GM12874 (cell line): ENCODE results near the gene C19orf85.

Experiments used
- TF ChIP-seq, protein P1 (sequence below): IDR thresholded peaks from 2 replicates; pipeline ENCODE4 v1.5.1; 2011; ENCODE audit warnings: low read depth, mild to moderate bottlenecking, control low read depth, low read length, moderate library complexity; ENCODE audit not compliant: insufficient read depth

The C19orf85 gene

DNA sequence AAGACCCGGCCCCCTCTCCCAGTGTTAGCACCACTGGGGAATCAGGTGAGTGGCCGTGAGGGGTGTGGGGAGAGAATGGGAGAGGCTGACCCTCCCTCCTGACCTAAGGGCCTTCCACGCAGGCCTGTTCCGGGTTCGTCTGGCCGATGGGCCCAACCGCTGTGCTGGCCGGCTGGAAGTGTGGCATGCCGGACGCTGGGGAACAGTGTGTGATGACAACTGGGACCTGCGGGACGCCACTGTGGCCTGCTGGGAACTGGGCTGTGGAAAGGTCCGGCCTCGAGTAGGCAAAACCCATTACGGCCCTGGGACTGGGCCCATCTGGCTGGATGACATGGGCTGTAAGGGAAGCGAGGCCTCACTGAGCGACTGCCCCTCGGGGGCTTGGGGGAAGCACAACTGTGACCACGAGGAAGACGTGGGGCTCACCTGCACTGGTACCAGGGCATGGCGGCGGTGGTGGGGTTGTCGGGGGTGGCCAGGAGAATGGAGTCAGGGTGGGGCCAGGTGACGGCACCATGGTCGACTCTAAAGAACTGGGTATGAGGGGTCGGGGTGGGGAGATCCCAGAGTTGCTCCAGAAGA, 35.9 kb upstream of the C19orf85 start:
- TF ChIP-seq, protein P1, sequence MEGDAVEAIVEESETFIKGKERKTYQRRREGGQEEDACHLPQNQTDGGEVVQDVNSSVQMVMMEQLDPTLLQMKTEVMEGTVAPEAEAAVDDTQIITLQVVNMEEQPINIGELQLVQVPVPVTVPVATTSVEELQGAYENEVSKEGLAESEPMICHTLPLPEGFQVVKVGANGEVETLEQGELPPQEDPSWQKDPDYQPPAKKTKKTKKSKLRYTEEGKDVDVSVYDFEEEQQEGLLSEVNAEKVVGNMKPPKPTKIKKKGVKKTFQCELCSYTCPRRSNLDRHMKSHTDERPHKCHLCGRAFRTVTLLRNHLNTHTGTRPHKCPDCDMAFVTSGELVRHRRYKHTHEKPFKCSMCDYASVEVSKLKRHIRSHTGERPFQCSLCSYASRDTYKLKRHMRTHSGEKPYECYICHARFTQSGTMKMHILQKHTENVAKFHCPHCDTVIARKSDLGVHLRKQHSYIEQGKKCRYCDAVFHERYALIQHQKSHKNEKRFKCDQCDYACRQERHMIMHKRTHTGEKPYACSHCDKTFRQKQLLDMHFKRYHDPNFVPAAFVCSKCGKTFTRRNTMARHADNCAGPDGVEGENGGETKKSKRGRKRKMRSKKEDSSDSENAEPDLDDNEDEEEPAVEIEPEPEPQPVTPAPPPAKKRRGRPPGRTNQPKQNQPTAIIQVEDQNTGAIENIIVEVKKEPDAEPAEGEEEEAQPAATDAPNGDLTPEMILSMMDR, result no peak

DNA sequence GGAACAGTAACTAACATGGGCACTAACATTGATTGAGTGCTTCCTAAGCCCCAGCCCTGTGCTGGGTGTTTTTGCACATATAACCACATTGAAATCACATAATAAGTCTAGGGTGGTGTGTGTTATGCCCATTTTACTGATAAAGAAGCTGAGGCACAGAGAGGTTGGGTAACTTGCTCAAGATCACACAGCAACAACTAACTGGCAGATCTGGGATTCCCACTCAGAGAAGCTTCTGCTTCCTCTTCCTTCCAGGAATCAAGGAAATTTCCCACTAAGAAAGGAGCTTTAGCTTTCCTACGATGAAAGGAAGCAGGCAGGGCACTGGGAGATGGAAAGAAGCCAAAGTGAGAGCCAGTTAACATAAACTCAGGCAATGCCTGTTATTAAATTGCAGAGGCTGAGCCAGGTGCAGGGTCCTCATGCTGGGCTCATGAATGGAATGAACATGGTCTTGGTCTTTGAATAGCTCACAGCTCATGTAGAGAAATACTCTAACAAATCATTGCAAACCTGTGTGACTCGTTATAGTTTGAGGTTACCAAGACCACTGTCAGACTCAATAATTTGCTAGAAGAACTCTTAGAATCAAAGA, 33.8 kb upstream of the C19orf85 start:
- TF ChIP-seq, protein P1, result no peak

DNA sequence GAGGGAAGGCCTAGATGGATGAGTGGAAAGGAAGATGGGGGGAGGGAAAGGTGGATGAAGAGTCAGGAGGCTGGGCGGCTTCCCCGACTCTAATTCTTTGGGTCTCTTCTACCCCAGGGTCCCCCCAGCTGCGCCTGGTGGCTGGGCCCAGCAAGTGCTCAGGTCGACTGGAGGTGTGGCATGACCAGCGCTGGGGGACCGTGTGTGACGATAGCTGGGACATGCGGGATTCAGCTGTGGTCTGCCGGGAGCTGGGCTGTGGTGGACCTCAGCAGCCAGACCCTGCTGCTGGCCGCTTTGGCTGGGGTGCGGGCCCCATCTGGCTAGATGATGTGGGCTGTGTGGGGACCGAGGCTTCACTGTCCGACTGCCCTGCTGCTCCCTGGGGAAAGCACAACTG, 33.2 kb upstream of the C19orf85 start:
- TF ChIP-seq, protein P1, result no peak

GRCh38 chr19:55495646-55496349, 31.2 kb upstream of the C19orf85 start:
- TF ChIP-seq, protein P1, result no peak

GRCh38 chr19:55494172-55494761, 29.7 kb upstream of the C19orf85 start:
- TF ChIP-seq, protein P1, result no peak

GRCh38 chr19:55493645-55494171, 29.2 kb upstream of the C19orf85 start:
- TF ChIP-seq, protein P1, result no peak

- TF ChIP-seq, protein P1, result no peak
Observed at GRCh38 chr19:55493052-55493644, 28.6 kb upstream of the C19orf85 start.
